HFF-Myc (cell line): ENCODE results near the gene SLX9.

Experiments used
- DNase-seq: peaks from one replicate; pipeline ENCODE4 v3.0.0-alpha.2; 2011; ENCODE audit warnings: low read depth; ENCODE audit errors: extremely low read depth
- H3K4me3 ChIP-seq: replicated peaks from 2 replicates; pipeline ENCODE4 v1.5.1; 2011; ENCODE audit warnings: low read depth, mild to moderate bottlenecking, control low read depth, low read length
- TF ChIP-seq, protein P1 (sequence below): IDR thresholded peaks from 2 replicates; pipeline ENCODE4 v1.5.1; 2012; ENCODE audit warnings: mild to moderate bottlenecking, low read depth, low read length, control low read depth; ENCODE audit errors: missing control alignments

Gene SLX9

GRCh38 chr21:44893278-44893556, 46.6 kb upstream of the SLX9 start:
- H3K4me3 ChIP-seq, result no peak overlapping the region
- TF ChIP-seq, protein P1, sequence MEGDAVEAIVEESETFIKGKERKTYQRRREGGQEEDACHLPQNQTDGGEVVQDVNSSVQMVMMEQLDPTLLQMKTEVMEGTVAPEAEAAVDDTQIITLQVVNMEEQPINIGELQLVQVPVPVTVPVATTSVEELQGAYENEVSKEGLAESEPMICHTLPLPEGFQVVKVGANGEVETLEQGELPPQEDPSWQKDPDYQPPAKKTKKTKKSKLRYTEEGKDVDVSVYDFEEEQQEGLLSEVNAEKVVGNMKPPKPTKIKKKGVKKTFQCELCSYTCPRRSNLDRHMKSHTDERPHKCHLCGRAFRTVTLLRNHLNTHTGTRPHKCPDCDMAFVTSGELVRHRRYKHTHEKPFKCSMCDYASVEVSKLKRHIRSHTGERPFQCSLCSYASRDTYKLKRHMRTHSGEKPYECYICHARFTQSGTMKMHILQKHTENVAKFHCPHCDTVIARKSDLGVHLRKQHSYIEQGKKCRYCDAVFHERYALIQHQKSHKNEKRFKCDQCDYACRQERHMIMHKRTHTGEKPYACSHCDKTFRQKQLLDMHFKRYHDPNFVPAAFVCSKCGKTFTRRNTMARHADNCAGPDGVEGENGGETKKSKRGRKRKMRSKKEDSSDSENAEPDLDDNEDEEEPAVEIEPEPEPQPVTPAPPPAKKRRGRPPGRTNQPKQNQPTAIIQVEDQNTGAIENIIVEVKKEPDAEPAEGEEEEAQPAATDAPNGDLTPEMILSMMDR, result no peak
- DNase-seq, result no peak

- no peak for DNase-seq
- no peak overlapping the region for H3K4me3 ChIP-seq
- TF ChIP-seq, protein P1, result no peak
Observed at GRCh38 chr21:44893948-44894656, 45.7 kb upstream of the SLX9 start.

- TF ChIP-seq, protein P1, result no peak
- no peak for DNase-seq
- no peak overlapping the region for H3K4me3 ChIP-seq
Observed at GRCh38 chr21:44894687-44895302, 45.0 kb upstream of the SLX9 start.

DNA sequence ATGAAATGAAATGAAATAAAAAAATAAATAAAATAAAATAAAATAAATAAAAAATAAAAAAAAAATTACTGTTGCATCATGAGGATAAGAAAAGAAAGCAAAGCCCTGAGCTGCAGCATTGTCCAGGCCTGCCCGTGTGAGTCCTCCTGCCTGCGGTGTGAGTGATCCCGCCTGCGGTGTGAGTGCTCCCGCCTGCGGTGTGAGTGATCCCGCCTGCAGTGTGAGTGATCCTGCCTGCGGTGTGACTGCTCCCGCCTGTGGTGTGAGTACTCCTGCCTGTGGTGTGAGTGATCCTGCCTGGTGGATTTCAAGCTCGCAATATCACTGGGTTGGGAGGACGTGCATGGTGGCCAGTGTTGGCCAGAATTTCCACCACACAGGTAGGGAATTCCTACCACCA, 44.0 kb upstream of the SLX9 start:
- DNase-seq, result no peak
- no peak overlapping the region for H3K4me3 ChIP-seq
- TF ChIP-seq, protein P1, result no peak

- H3K4me3 ChIP-seq, result no peak overlapping the region
- TF ChIP-seq, protein P1, result no peak
- DNase-seq, result no peak
Observed at GRCh38 chr21:44896561-44897286, 43.1 kb upstream of the SLX9 start.

- H3K4me3 ChIP-seq, result no peak overlapping the region
- DNase-seq, result no peak
- TF ChIP-seq, protein P1, result no peak
Observed at GRCh38 chr21:44897326-44898010, 42.4 kb upstream of the SLX9 start.
